Lower lobe of right lung (tissue), 2 donors: ENCODE data around the gene SERPINB8. TPM values are rescaled to one million over a fixed set of nuclear protein-coding genes. Genes with fewer than 3 reads are reported as not detected.
"Not testable (repeated sequence)": the region's sequence is repeated elsewhere in the genome, so short reads cannot be mapped to it uniquely, and the experiment has no call there.

ENCODE experiments used
- ATAC-seq, 2 donors: fragments of 200-7000 bp; cut with Tn5 transposase; one replicate each; pipeline ENCODE4 v1.9.1; 2020 to 2022; ENCODE audit warnings: mild to moderate bottlenecking in 2 of 2, moderate library complexity in 2 of 2
- DNase-seq: peaks from one replicate; pipeline ENCODE4 v3.0.0-alpha.2; 2020
- H3K27ac ChIP-seq: fragments of 200-600 bp; one replicate; pipeline ENCODE4 v1.8.0; 2022
- H3K27me3 ChIP-seq: fragments of 200-600 bp; one replicate; pipeline ENCODE4 v1.8.0; 2022; ENCODE audit warnings: low read depth
- H3K36me3 ChIP-seq: fragments of 200-600 bp; one replicate; pipeline ENCODE4 v1.8.0; 2022; ENCODE audit warnings: mild to moderate bottlenecking
- H3K4me1 ChIP-seq: fragments of 200-600 bp; one replicate; pipeline ENCODE4 v1.8.0; 2022
- H3K4me3 ChIP-seq: fragments of 200-600 bp; one replicate; pipeline ENCODE4 v1.8.0; 2022; ENCODE audit warnings: mild to moderate bottlenecking
- H3K9me3 ChIP-seq: fragments of 200-600 bp; one replicate; pipeline ENCODE4 v1.8.0; 2022
- CTCF ChIP-seq: fragments of 200-600 bp; IDR thresholded peaks from one replicate; pipeline ENCODE4 v1.8.0; 2022; ENCODE audit warnings: antibody characterized with exemption, mild to moderate bottlenecking
- intact Hi-C: fragments of 100-400 bp; cut with DNase I; formaldehyde crosslinking; loops from one replicate; pipeline ENCODE4 v1.11.0; 2022
- long read RNA-seq: library from polyadenylated mRNA; unstranded; transcript quantifications from one replicate; pipeline ENCODE4 v2.0.0, GENCODE V29; 2021
- total RNA-seq: library from RNA; stranded (reverse); fragmentation: NEBNext Ultra II Directional; extraction: Animal tissue kit (Norgen Biotek cat#: 25700); gene quantifications from one replicate; pipeline ENCODE4 v1.2.1, GENCODE V29; 2021
- donor health status: DM: no; HTN: yes; CAD: no; lungs with severe emphysema.

SERPINB8 gene
- 15.4 TPM for total RNA-seq
- long read RNA-seq, partial matches to known transcripts, result 0 of 7 reads
- long read RNA-seq, other reads (novel, unspliced or antisense), result 2 of 7 reads

- peak; percentile 97 to 99 for ATAC-seq
- intact Hi-C loops, result no loop called here
- Histone ChIP-seq H3K4me1 (peaks cover 22% of the 10 kb centered on the region), H3K4me3 (peak within 1 kb of the TSS; percentile 68), H3K27ac (peak within 1 kb of the TSS; percentile 99), H3K27me3 (no peaks in the 10 kb centered on the region), H3K36me3 (no peaks in the 10 kb centered on the region), H3K9me3 (no peaks in the 10 kb centered on the region)
- no peak for TF ChIP-seq CTCF
- peak; percentile 95 for DNase-seq
These were observed at the start of gene SERPINB8 for GRCh38 chr18:63969942-63970808. Gene SERPINB8 (plus strand): TSS chr18:63970081. CDS start chr18:63978309, 8,228 bp downstream.

GRCh38 chr18:63922049-63922448 lies 47.8 kb upstream of the SERPINB8 start:
- intact Hi-C loops, result no loop called here
- H3K4me3 ChIP-seq, result no peak overlapping the region
- H3K27me3 ChIP-seq, result no peaks in the 10 kb centered on the region
- H3K9me3 ChIP-seq, result no peaks in the 10 kb centered on the region
- H3K4me1 ChIP-seq, result no peaks in the 10 kb centered on the region
- no peak overlapping the region for H3K27ac ChIP-seq
- no peak for DNase-seq
- no peaks in the 10 kb centered on the region for H3K36me3 ChIP-seq
- no peak for TF ChIP-seq CTCF
- ATAC-seq, result no peak

GRCh38 chr18:63924551-63924950 lies 45.3 kb upstream of the SERPINB8 start:
- Histone ChIP-seq H3K27me3 (no peaks in the 10 kb centered on the region), H3K4me1 (no peaks in the 10 kb centered on the region), H3K4me3 (no peak overlapping the region), H3K36me3 (no peaks in the 10 kb centered on the region), H3K27ac (no peak overlapping the region), H3K9me3 (no peaks in the 10 kb centered on the region)
- no peak for DNase-seq
- intact Hi-C loops, result no loop called here
- no peak for ATAC-seq
- no peak for TF ChIP-seq CTCF

GRCh38 chr18:63928331-63928730 lies 41.5 kb upstream of the SERPINB8 start:
- no peaks in the 10 kb centered on the region for H3K27me3 ChIP-seq
- H3K4me1 ChIP-seq, result no peaks in the 10 kb centered on the region
- intact Hi-C loops, result no loop called here
- H3K4me3 ChIP-seq, result no peak overlapping the region
- no peaks in the 10 kb centered on the region for H3K9me3 ChIP-seq
- ATAC-seq (no peak), DNase-seq (no peak)
- no peak for TF ChIP-seq CTCF
- H3K36me3 ChIP-seq, result no peaks in the 10 kb centered on the region
- no peak overlapping the region for H3K27ac ChIP-seq

- H3K36me3 ChIP-seq, H3K27me3 ChIP-seq, H3K27ac ChIP-seq, H3K4me3 ChIP-seq, ATAC-seq, DNase-seq, H3K9me3 ChIP-seq, intact Hi-C loops, H3K4me1 ChIP-seq: not testable (repeated sequence)
These were observed 40.5 kb upstream of the SERPINB8 start for GRCh38 chr18:63929369-63929768.

GRCh38 chr18:63930773-63931354 lies 39.0 kb upstream of the SERPINB8 start:
- intact Hi-C loops, result no loop called here
- no peak overlapping the region for H3K27ac ChIP-seq
- no peak for TF ChIP-seq CTCF
- H3K4me1 ChIP-seq, result peaks cover under 1% of the 10 kb centered on the region
- DNase-seq (no peak), ATAC-seq (peak in 1 of 2 donors; percentile 48)
- no peaks in the 10 kb centered on the region for H3K9me3 ChIP-seq
- H3K4me3 ChIP-seq, result no peak overlapping the region
- no peaks in the 10 kb centered on the region for H3K36me3 ChIP-seq
- H3K27me3 ChIP-seq, result no peaks in the 10 kb centered on the region
